ENCODE results near the gene RGCC.

Gene RGCC

GRCh38 chr13:41409611-41410010, 47.7 kb upstream of the RGCC start:
- Histone ChIP-seq H3F3A (ENCODE audit: low read depth) (no peaks in the 10 kb centered on the region), H3K27me3 (ENCODE audit: insufficient read depth, low read length, poor library complexity, severe bottlenecking) (no peaks in the 10 kb centered on the region), H3K4me1 (ENCODE audit: insufficient read depth, low read length, poor library complexity, severe bottlenecking) (no peaks in the 10 kb centered on the region), H3K9ac (ENCODE audit: low read depth, low read length, poor library complexity, severe bottlenecking) (no peak overlapping the region), H3K9me3 (ENCODE audit: insufficient read depth, low read depth, low read length) (no peaks in the 10 kb centered on the region), H3K36me3 (ENCODE audit: insufficient read depth, low read length) (no peaks in the 10 kb centered on the region), H3K4me3 (ENCODE audit: low read length, poor library complexity, severe bottlenecking) (no peak overlapping the region), H4K20me1 (ENCODE audit: insufficient read depth, low read length, poor library complexity, severe bottlenecking) (no peaks in the 10 kb centered on the region), H3K4me2 (ENCODE audit: low read depth, low read length, poor library complexity, severe bottlenecking) (no peak overlapping the region), H3K9me2 (replicated peaks; ENCODE audit: low read depth, low read length) (no peaks in the 10 kb centered on the region), H3K79me2 (ENCODE audit: insufficient read depth, low read length) (no peaks in the 10 kb centered on the region), H2AFZ (ENCODE audit: low read length) (peak overlapping the region; percentile 50; the same call in 1 of the 2 replicates)
- TF ChIP-seq CTCF (conservative IDR thresholded peaks at IDR 0.05; ENCODE audit: low read length): no peak
- no peak for TF ChIP-seq EZH2phosphoT487 (IDR thresholded peaks at IDR 0.05; ENCODE audit: borderline replicate concordance)

GRCh38 chr13:41411060-41411459, 46.3 kb upstream of the RGCC start:
- H3K9ac ChIP-seq (ENCODE audit: low read depth, low read length, poor library complexity, severe bottlenecking): no peak overlapping the region
- no peaks in the 10 kb centered on the region for H3K36me3 ChIP-seq (ENCODE audit: insufficient read depth, low read length)
- H3K79me2 ChIP-seq (ENCODE audit: insufficient read depth, low read length): no peaks in the 10 kb centered on the region
- no peaks in the 10 kb centered on the region for H3K4me1 ChIP-seq (ENCODE audit: insufficient read depth, low read length, poor library complexity, severe bottlenecking)
- no peaks in the 10 kb centered on the region for H3K27me3 ChIP-seq (ENCODE audit: insufficient read depth, low read length, poor library complexity, severe bottlenecking)
- no peak overlapping the region for H3K4me2 ChIP-seq (ENCODE audit: low read depth, low read length, poor library complexity, severe bottlenecking)
- H2AFZ ChIP-seq (ENCODE audit: low read length): no peak overlapping the region
- H4K20me1 ChIP-seq (ENCODE audit: insufficient read depth, low read length, poor library complexity, severe bottlenecking): no peaks in the 10 kb centered on the region
- H3F3A ChIP-seq (ENCODE audit: low read depth): no peaks in the 10 kb centered on the region
- no peak overlapping the region for H3K4me3 ChIP-seq (ENCODE audit: low read length, poor library complexity, severe bottlenecking)
- TF ChIP-seq CTCF (conservative IDR thresholded peaks at IDR 0.05; ENCODE audit: low read length) (no peak), EZH2phosphoT487 (IDR thresholded peaks at IDR 0.05; ENCODE audit: borderline replicate concordance) (no peak)
- H3K9me3 ChIP-seq (ENCODE audit: insufficient read depth, low read depth, low read length): no peaks in the 10 kb centered on the region
- no peaks in the 10 kb centered on the region for H3K9me2 ChIP-seq (replicated peaks; ENCODE audit: low read depth, low read length)

GRCh38 chr13:41411522-41411921, 45.8 kb upstream of the RGCC start:
- H4K20me1 ChIP-seq (ENCODE audit: insufficient read depth, low read length, poor library complexity, severe bottlenecking): no peaks in the 10 kb centered on the region
- no peaks in the 10 kb centered on the region for H3K4me1 ChIP-seq (ENCODE audit: insufficient read depth, low read length, poor library complexity, severe bottlenecking)
- no peak overlapping the region for H3K4me2 ChIP-seq (ENCODE audit: low read depth, low read length, poor library complexity, severe bottlenecking)
- H3K79me2 ChIP-seq (ENCODE audit: insufficient read depth, low read length): no peaks in the 10 kb centered on the region
- H3K4me3 ChIP-seq (ENCODE audit: low read length, poor library complexity, severe bottlenecking): no peak overlapping the region
- no peaks in the 10 kb centered on the region for H3K27me3 ChIP-seq (ENCODE audit: insufficient read depth, low read length, poor library complexity, severe bottlenecking)
- no peak overlapping the region for H3K9ac ChIP-seq (ENCODE audit: low read depth, low read length, poor library complexity, severe bottlenecking)
- H3K9me2 ChIP-seq (replicated peaks; ENCODE audit: low read depth, low read length): no peaks in the 10 kb centered on the region
- H3K9me3 ChIP-seq (ENCODE audit: insufficient read depth, low read depth, low read length): no peaks in the 10 kb centered on the region
- no peaks in the 10 kb centered on the region for H3K36me3 ChIP-seq (ENCODE audit: insufficient read depth, low read length)
- TF ChIP-seq EZH2phosphoT487 (IDR thresholded peaks at IDR 0.05; ENCODE audit: borderline replicate concordance) (no peak), CTCF (conservative IDR thresholded peaks at IDR 0.05; ENCODE audit: low read length) (peak; percentile 56)
- no peaks in the 10 kb centered on the region for H3F3A ChIP-seq (ENCODE audit: low read depth)
- no peak overlapping the region for H2AFZ ChIP-seq (ENCODE audit: low read length)

All from Loucy (cell line).